Fibroblast of pulmonary artery (primary cell): ENCODE measurements around the gene DNAH9.

Source experiments
- DNase-seq: peaks from one replicate; pipeline ENCODE4 v3.0.0-alpha.2; 2010; ENCODE audit warnings: low read depth
- H3K4me3 ChIP-seq: replicated peaks from 2 replicates; pipeline ENCODE4 v1.5.1; 2011; ENCODE audit warnings: low read depth, mild to moderate bottlenecking, control low read depth, low read length, moderate library complexity
- TF ChIP-seq, protein P1 (sequence below): IDR thresholded peaks from 2 replicates; pipeline ENCODE4 v1.5.1; 2011; ENCODE audit warnings: mild to moderate bottlenecking, control low read depth, low read length, inconsistent platforms; ENCODE audit errors: missing control alignments

DNAH9 gene

GRCh38 chr17:11645426-11645825, 47.2 kb downstream of the DNAH9 start:
- no peak for DNase-seq
- no peak overlapping the region for H3K4me3 ChIP-seq
- TF ChIP-seq, protein P1, sequence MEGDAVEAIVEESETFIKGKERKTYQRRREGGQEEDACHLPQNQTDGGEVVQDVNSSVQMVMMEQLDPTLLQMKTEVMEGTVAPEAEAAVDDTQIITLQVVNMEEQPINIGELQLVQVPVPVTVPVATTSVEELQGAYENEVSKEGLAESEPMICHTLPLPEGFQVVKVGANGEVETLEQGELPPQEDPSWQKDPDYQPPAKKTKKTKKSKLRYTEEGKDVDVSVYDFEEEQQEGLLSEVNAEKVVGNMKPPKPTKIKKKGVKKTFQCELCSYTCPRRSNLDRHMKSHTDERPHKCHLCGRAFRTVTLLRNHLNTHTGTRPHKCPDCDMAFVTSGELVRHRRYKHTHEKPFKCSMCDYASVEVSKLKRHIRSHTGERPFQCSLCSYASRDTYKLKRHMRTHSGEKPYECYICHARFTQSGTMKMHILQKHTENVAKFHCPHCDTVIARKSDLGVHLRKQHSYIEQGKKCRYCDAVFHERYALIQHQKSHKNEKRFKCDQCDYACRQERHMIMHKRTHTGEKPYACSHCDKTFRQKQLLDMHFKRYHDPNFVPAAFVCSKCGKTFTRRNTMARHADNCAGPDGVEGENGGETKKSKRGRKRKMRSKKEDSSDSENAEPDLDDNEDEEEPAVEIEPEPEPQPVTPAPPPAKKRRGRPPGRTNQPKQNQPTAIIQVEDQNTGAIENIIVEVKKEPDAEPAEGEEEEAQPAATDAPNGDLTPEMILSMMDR, result no peak

DNA sequence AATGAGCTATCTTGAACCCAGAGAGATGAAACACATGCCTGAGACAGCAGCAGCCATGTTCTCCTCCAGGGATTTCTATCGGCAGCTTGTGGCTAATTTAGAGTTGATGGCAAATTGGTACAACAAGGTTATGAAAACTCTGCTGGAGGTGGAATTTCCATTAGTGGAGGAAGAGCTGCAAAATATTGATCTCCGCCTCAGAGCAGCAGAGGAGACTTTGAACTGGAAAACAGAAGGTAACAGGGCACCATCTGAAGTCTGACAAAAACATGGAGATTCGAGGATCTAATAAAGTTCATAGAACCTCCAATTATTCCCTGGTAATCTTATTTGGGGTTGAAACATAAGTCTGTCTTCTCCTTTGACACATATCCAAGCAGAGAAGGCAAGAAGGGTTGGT, 52.8 kb downstream of the DNAH9 start:
- TF ChIP-seq, protein P1, result no peak
- no peak overlapping the region for H3K4me3 ChIP-seq
- DNase-seq, result no peak

- TF ChIP-seq, protein P1, result no peak
- DNase-seq, result no peak
- H3K4me3 ChIP-seq, result no peak overlapping the region
Measured at GRCh38 chr17:11668618-11669017, 70.3 kb downstream of the DNAH9 start.

DNA sequence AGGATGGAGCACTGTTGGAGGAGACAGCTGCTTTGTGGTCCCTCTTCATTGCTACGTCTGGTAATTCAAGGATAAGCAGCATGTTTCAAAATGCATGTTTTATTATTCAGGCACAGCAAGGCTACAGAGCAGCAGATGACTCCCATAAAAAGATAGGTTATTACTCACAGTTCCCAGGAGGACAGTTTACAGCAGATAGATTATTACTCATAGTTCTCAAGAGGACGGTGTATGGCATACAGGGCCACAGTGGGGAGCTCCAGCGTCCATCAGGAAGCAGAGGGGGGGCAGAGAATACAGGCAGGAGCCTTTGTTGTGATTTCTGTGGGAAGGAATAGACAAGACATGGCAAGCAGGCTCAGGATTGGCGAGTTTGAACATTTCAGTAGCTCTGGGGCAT, 72.9 kb downstream of the DNAH9 start:
- TF ChIP-seq, protein P1, result no peak
- no peak for DNase-seq
- H3K4me3 ChIP-seq, result no peak overlapping the region

- TF ChIP-seq, protein P1, result no peak
- no peak overlapping the region for H3K4me3 ChIP-seq
- DNase-seq, result no peak
Measured at GRCh38 chr17:11682646-11683045, 84.4 kb downstream of the DNAH9 start.

- no peak overlapping the region for H3K4me3 ChIP-seq
- TF ChIP-seq, protein P1, result no peak
- no peak for DNase-seq
Measured at GRCh38 chr17:11690681-11691080, 92.4 kb downstream of the DNAH9 start.

DNA sequence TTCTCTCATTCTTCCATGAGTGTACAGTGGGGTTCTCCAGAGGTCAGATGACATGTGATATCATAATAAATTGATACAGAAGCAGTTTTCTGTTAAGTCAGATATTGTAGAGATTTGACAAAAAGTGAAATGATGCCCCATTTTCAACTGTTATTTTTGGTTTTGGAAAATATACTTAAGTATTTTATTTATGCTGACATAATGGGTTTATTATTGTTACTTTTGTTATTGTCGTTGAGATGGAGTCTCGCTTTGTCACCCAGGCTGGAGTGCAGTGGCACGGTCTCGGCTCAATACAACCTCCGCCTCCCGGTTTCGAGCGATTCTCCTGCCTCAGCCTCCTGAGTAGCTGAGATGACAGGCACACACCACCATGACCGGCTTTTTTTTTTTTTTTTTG, 94.4 kb downstream of the DNAH9 start:
- no peak overlapping the region for H3K4me3 ChIP-seq
- TF ChIP-seq, protein P1, result no peak
- DNase-seq, result no peak
